GM18511 (cell line): ENCODE results near the gene IL6R.

Experiments
- ATAC-seq: cut with Tn5 transposase; IDR thresholded peaks from one replicate; pipeline ENCODE4 v1.9.1; 2021; ENCODE audit warnings: mild to moderate bottlenecking, moderate library complexity; ENCODE audit not compliant: unreplicated experiment

The IL6R gene

DNA sequence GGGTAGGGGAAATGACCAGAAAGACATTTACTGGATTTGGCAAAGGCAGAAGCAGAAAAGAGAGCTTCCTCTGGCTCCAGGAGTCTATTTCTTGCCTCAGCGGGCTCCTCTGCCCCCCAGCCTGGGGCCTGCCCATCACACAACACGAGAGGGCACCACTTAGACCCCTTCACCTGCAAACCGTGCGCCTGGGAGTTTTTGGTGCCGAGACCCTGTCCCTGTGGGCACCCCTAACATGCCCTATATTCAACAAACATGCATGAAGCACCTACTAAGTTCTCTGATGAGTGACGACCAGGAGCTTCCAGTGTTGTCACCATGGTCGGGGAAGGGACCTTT is 18.8 kb downstream of the IL6R start:
- ATAC-seq = no peak

DNA sequence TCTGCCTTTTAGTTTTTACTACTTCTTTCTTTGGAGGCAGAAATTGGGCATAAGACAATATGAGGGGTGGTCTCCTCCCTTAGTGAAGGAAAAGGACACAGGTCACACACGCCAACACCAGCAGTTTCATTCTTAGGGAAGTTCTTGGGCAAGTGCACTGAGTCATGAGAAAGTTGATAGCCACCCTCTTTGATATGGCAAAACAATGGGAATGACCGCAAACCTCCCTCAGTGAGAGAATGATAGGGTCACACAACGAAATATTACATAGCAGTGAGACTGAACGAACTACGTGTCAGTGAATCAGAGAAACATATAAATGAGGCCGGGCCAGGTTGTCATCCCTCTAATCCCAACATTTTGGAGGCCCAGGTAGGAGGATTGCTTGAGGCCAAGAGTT is 20.0 kb downstream of the IL6R start:
- ATAC-seq = no peak

DNA sequence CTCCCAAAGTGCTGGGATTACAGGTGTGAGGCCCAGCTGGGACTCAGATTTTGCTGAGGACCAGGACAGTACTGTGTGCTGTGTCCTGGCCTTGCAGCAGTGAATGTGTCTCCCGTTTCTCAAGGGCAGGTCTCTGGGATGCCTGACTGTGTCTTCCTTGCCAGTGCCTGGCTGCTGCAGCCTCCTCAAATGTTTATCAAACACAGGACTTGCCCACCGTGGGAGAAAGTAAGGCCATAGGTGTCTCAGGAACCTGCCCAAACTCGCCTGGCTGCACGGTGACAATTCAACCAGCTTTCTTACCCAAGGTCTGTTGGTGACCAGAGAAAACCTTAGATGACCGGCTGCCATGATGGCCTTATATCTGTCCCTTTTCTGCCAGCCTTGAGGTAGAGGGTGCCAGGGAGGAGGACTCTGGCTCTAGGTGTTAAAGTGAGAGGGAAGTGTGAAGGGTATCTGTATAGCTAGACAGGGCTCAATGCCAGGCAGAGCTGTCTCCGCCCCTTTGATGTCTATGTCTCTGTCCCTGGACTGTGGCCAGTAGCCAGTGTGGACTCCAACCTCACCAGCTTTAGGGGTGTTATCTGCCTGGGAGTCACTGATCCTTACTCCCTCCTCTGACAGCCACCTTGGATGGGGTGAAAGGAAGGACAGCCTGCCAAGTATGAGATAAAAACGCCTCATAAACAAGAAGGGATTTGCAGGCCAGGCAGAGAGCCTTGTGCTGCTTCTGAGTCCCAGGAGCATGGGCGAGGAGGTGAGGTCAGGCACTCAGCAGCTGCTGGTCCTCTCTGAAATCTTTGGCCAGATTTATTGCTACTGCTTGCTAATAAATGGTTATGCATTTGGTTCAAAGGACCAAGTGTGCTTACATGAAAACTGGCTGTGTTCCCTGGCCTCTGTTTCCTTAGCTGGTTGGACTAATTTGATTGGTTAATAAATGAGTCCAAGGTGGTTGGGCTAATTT is 22.3 kb downstream of the IL6R start:
- no peak for ATAC-seq

DNA sequence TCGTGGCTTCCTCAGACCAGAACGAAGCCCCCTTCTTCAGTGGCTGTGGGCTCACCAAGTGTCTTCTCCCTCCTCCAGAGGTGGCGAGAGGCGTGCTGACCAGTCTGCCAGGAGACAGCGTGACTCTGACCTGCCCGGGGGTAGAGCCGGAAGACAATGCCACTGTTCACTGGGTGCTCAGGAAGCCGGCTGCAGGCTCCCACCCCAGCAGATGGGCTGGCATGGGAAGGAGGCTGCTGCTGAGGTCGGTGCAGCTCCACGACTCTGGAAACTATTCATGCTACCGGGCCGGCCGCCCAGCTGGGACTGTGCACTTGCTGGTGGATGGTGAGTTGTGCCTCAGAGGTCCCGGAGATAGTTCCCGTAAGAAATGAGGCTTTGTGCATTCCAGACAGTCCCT is 24.0 kb downstream of the IL6R start:
- no peak for ATAC-seq

- ATAC-seq = no peak
Observed at GRCh38 chr1:154429841-154430611, 24.9 kb downstream of the IL6R start.

DNA sequence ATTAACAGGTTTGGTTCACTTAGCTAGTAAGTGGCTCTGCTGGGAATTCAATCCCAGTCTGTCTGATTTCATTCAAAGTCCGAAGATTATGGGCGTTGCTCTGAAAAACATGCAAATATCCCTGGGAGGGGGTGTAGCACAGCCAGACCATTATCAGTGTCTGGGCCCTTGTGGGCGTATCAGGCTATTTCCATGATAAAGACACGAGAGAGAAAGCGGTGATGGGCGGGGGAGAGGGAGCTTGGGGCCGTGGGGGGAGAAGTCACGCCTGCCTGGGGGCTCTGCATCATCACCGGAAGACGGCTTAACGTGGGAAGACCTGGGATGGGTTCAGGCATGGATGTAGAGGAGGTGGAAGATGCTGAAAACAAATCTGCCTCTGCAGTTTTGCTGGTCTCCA is 25.8 kb downstream of the IL6R start:
- no peak for ATAC-seq

DNA sequence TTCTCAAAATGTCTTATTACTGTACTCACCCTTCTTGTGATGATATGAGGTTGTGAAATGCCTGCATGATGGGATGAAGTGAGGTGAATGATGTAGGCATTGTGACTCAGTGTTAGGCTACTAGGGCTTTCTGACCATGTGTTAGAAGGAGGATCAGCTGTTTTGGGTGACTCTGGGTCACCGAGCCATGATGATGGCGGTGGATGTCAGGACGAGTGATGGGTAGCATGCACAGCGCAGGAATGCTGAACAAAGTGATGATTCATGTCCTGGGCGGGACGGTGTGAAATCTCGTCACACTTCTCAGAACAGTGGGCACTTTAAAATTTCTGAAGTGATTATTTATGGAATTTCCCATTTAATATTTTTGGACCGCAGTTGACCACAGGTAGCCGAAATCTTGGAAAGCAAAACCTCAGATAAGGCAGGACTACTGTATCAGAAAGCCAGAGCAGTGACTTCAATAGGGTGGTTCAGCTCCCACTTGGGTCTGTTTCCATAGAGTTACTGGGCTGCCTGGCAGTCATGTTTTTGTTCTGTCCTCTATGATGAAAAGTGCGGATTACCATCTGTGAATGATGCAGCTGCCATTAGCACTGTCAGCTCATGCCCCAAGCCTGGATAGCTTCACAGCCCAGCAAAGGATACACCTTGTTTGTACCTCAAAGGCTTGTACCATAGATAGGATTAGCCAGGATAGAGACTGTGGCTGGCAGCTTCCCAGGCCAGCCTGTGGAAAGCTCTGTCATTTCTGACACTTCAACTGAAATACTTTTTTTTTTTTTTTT is 26.6 kb downstream of the IL6R start:
- no peak for ATAC-seq

DNA sequence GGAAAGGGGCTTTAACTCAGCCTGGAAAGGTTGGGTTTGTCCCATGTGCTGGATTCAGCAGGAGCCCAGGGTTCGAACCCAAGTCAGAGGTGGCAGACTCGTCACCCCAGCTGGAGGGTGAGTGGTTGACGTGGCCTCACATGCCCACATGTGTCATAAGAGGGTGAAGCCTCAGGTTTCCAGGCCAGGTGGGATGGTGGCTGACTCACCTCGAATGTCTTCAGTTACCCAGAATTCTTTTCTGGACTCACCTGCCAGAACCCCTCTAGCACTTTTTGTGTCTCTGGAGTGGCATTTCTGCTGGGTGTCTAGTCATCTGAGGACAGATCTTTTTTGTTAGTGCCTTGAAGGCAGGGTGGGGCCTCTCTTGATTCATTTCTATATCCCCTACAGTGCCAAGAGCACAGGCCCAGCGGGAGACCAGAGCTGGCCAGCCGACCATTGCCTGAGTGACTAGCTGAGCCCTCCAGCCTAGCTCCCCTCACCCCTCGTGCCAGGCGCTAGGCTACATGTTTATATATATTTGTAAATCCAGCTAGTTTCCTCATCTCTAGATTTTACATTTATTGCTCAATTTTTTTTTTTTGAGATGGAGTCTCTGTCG is 28.1 kb downstream of the IL6R start:
- no peak for ATAC-seq

DNA sequence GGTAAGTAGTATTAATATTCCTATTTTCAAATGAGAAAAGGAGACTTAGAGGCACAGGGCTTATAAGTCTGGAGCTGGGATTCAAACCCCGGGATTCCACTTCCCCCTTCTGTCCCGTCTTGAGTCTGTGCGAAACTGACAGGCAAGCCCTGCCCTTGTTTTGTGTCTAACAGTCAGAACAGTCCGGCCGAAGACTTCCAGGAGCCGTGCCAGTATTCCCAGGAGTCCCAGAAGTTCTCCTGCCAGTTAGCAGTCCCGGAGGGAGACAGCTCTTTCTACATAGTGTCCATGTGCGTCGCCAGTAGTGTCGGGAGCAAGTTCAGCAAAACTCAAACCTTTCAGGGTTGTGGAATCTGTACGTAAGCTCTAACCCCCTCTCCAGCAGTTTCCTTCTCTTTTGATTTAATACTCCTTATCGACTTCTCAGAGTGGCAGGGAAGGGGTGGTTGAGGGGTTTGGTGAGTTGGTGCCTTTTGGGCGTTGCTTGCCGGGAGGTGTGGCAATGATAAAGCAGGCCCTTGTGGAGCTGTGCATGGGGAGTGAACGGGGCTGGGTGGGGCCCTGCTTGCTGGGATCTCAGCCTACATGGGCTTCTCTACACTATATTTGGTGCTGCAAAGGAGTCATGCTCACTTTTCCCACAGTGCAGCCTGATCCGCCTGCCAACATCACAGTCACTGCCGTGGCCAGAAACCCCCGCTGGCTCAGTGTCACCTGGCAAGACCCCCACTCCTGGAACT is 29.4 kb downstream of the IL6R start:
- no peak for ATAC-seq

GRCh38 chr1:154435599-154436200 is 30.6 kb downstream of the IL6R start:
- ATAC-seq = no peak

- ATAC-seq = no peak
Observed at GRCh38 chr1:154436433-154436832, 31.3 kb downstream of the IL6R start.

- ATAC-seq = no peak
Observed at GRCh38 chr1:154440036-154440804, 35.1 kb downstream of the IL6R start.

- no peak for ATAC-seq
Observed at GRCh38 chr1:154441241-154441888, 36.2 kb downstream of the IL6R start.

- no peak for ATAC-seq
Observed at GRCh38 chr1:154442006-154442740, 37.0 kb downstream of the IL6R start.

- no peak for ATAC-seq
Observed at GRCh38 chr1:154443274-154444013, 38.3 kb downstream of the IL6R start.

DNA sequence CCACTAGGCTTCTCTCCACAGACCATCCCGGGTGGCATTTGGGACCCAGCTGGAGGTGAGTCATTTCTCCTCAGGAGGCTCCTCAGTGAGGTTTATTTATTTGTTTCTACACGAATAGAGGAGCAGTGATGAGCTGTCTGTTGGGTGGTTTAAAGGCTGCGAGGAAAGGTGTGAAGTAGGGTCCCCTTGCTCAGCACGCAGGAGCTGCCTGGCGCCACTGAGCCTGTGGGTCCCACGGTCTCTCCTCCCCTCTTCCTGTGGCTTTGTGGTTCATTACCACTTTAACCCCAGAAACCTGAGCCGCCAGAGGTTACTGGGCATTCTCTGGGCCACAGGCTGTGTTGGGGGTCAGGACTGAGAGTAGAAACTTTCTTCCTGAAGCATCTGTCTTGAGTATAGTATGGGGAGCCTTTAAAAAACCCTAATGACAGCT is 39.9 kb downstream of the IL6R start:
- ATAC-seq = peak; percentile 81

DNA sequence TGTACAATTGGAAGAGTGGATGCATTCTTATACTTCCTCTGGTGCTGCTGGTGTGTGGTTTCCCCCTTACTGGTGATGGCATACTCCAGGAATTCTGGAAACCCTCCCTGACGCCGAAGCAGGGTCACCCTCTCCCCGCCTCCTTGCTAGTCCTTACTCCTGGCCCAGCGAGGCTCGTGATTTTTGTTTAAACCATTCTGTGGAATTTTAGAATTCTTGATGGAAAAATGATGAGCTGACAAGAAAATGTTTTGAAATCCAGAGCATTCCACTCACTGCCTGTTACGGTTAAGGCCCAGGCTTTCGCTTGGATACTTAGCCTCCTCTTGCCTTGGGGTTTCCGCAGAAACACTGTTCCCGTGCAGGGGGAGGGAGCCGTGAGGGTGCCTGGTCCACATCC is 41.1 kb downstream of the IL6R start:
- no peak for ATAC-seq
